Lung (tissue), 12 donors: ENCODE data around the gene STK25. TPM values are rescaled to one million over a fixed set of nuclear protein-coding genes. Genes with fewer than 3 reads are reported as not detected.
"Not testable (repeated sequence)": the region's sequence is repeated elsewhere in the genome, so short reads cannot be mapped to it uniquely, and the experiment has no call there.

Source experiments
- ATAC-seq: fragments of 200-7000 bp; cut with Tn5 transposase; one replicate; pipeline ENCODE4 v1.9.1; 2020; ENCODE audit warnings: moderate number of reproducible peaks; ENCODE audit not compliant: insufficient read depth, low FRiP score
- DNase-seq, 3 donors: peaks; one replicate each; pipeline ENCODE4 v3.0.0-alpha.2; 2013 to 2017
- H3K27ac ChIP-seq, 2 donors: one replicate each; pipeline ENCODE4 v1.5.1; 2013; ENCODE audit warnings: mild to moderate bottlenecking in 2 of 2, moderate library complexity in 2 of 2, control low read depth in 1 of 2, inconsistent platforms in 1 of 2, low read depth in 1 of 2, low read length in 1 of 2
- H3K27me3 ChIP-seq, 3 donors: one replicate each; pipeline ENCODE4 v1.5.1; 2013; ENCODE audit warnings: low read length in 2 of 3; ENCODE audit not compliant: control insufficient read depth in 3 of 3, insufficient read depth in 3 of 3
- H3K36me3 ChIP-seq, 4 donors: one replicate each; pipeline ENCODE4 v1.5.1; 2013; ENCODE audit warnings: low read length in 4 of 4, mild to moderate bottlenecking in 1 of 4, moderate library complexity in 1 of 4; ENCODE audit not compliant: control insufficient read depth in 4 of 4, insufficient read depth in 4 of 4
- H3K4me1 ChIP-seq, 5 donors: one replicate each; pipeline ENCODE4 v1.5.1; 2013; ENCODE audit warnings: low read length in 5 of 5, mild to moderate bottlenecking in 2 of 5, moderate library complexity in 1 of 5; ENCODE audit not compliant: control insufficient read depth in 5 of 5, insufficient read depth in 5 of 5
- H3K4me3 ChIP-seq: one replicate; pipeline ENCODE4 v1.5.1; 2013; ENCODE audit warnings: mild to moderate bottlenecking, control low read depth, moderate library complexity
- H3K9ac ChIP-seq, 2 donors: one replicate each; pipeline ENCODE4 v1.5.1; 2013; ENCODE audit warnings: low read length in 2 of 2, control low read depth in 1 of 2; ENCODE audit not compliant: insufficient read depth in 1 of 2
- H3K9me3 ChIP-seq, 4 donors: one replicate each; pipeline ENCODE4 v1.5.1; 2013; ENCODE audit warnings: low read length in 3 of 4, mild to moderate bottlenecking in 1 of 4, moderate library complexity in 1 of 4; ENCODE audit not compliant: control insufficient read depth in 4 of 4, insufficient read depth in 3 of 4
- CTCF ChIP-seq: IDR thresholded peaks from 2 replicates; pipeline ENCODE4 v1.5.1; 2012; ENCODE audit warnings: mild to moderate bottlenecking; ENCODE audit errors: control extremely low read depth, extremely low read depth
- whole genome bisulfite sequencing, 2 donors: extraction: QIAGEN DNeasy Blood & Tissue Kit; methylation state at CpG; one replicate each; pipeline ENCODE4 v1.1.7; 2013; 5-methylcytosine and 5-hydroxymethylcytosine counted together
- polyA plus RNA-seq, 2 donors: library from polyadenylated mRNA; stranded (reverse); fragments of 200-250 nt; gene quantifications; one replicate each; pipeline ENCODE4 v1.2.1, GENCODE V29; 2013
- total RNA-seq, 2 donors: library from RNA; depleted of rRNA in 1 of 2; stranded (reverse); fragments of >200 nt in 1 of 2; gene quantifications; one replicate each; pipeline ENCODE4 v1.2.1, GENCODE V29; 2014 to 2021
- donor health status: control.
- donor health status: control.
- donor health status: Bipolar disorder and iron deficiency.
- donor health status: healthy.
- donor health status: DM: yes; HTN: yes; CAD: no.

The STK25 gene
- total and polyA plus RNA-seq, 4 donors: 126 to 182 (median 136) TPM

- WGBS, 2 donors: 80 to 90% methylated on average over 10 of the region's 10 CpGs
- H3K27ac ChIP-seq: no peak overlapping the region
- no peak for DNase-seq
- no peak for TF ChIP-seq CTCF
- H3K27me3 ChIP-seq: no peaks in the 10 kb centered on the region
- H3K4me1 ChIP-seq: no peaks in the 10 kb centered on the region
- H3K9ac ChIP-seq: no peak overlapping the region
- no peaks in the 10 kb centered on the region for H3K9me3 ChIP-seq
- ATAC-seq: no peak
- no peaks in the 10 kb centered on the region for H3K36me3 ChIP-seq
- no peak overlapping the region for H3K4me3 ChIP-seq
Measured at GRCh38 chr2:241451840-241452506, 56.4 kb downstream of the STK25 start.

GRCh38 chr2:241450092-241450491 lies 58.3 kb downstream of the STK25 start:
- H3K36me3 ChIP-seq, H3K27me3 ChIP-seq, H3K9ac ChIP-seq, H3K27ac ChIP-seq, ATAC-seq, DNase-seq, H3K4me1 ChIP-seq, H3K4me3 ChIP-seq, H3K9me3 ChIP-seq: not testable (repeated sequence)
- WGBS, 2 donors: 93 to 98% methylated on average over 6 to 7 of the region's 7 CpGs

- Histone ChIP-seq H3K27me3 (no peaks in the 10 kb centered on the region), H3K4me1 (no peaks in the 10 kb centered on the region), H3K4me3 (no peak overlapping the region), H3K36me3 (peaks cover 12 to 32% (median 18%) of the 10 kb centered on the region in 4 donors), H3K9ac (no peak overlapping the region), H3K27ac (no peak overlapping the region), H3K9me3 (no peaks in the 10 kb centered on the region)
- DNase-seq (no peak), ATAC-seq (no peak)
- 91 to 92% methylated on average over 2 of the region's 2 CpGs for WGBS, 2 donors
- no peak for TF ChIP-seq CTCF
Measured at GRCh38 chr2:241445426-241445825, 63.0 kb downstream of the STK25 start.

GRCh38 chr2:241443486-241444223 lies 64.7 kb downstream of the STK25 start:
- no peak overlapping the region for H3K27ac ChIP-seq
- no peaks in the 10 kb centered on the region for H3K4me1 ChIP-seq
- H3K4me3 ChIP-seq: no peak overlapping the region
- WGBS, 2 donors: 61 to 76% methylated on average over 6 of the region's 6 CpGs
- H3K27me3 ChIP-seq: no peaks in the 10 kb centered on the region
- H3K9me3 ChIP-seq: no peaks in the 10 kb centered on the region
- no peak overlapping the region for H3K9ac ChIP-seq
- no peak for ATAC-seq
- TF ChIP-seq CTCF: no peak
- H3K36me3 ChIP-seq: peaks cover 14 to 32% (median 21%) of the 10 kb centered on the region in 4 donors
- no peak for DNase-seq
